ENCODE results near the gene CCL27.

DNA sequence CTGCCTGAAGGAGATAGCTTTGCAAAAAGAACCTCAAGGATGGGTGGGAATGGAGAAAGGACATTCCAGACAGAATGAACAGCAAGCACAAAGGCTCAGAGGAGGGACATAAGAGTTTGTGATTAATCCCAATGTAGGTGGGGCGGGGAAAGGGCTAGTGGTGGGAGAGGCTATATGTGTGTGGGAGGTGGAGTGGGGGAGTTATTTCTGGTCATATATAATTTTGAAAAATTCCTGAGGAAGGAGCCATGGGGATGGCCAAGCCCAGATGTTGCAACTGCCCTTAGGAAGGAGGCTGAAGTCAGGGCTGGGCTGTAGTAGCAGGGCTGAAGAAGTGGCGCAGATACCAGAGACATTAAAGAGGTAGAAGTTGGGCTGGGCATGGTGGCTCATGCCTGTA lies 13.4 kb upstream of the CCL27 start:
- TF ChIP-seq ZNF274 (IDR thresholded peaks at IDR 0.05; ENCODE audit: low read depth, low read length) = no peak
- no peak for TF ChIP-seq SUZ12 (IDR thresholded peaks at IDR 0.05; ENCODE audit: extremely low read depth, insufficient read depth, insufficient read length)
- TF ChIP-seq YY1 (IDR thresholded peaks at IDR 0.05; ENCODE audit: insufficient read depth, insufficient read length) = no peak

Measured in NT2/D1 (cell line).